Nephron (organoid): ENCODE measurements around the gene ZNF776.
A peak's percentile ranks its signal among the peaks of the same experiment; 100 is the strongest.

Experiments
- H3K27ac Mint-ChIP-seq, 3 experiments: 2 replicates each; pipeline ENCODE4 v1.8.0; 2020; ENCODE audit warnings: mixed read lengths in 3 of 3, mild to moderate bottlenecking in 2 of 3, moderate library complexity in 1 of 3
- H3K27me3 Mint-ChIP-seq: 2 replicates; pipeline ENCODE4 v1.8.0; 2021; ENCODE audit warnings: low read depth, mild to moderate bottlenecking, moderate library complexity, mixed read lengths
- H3K36me3 Mint-ChIP-seq: 2 replicates; pipeline ENCODE4 v1.8.0; 2020; ENCODE audit warnings: low read depth, mixed read lengths
- H3K4me1 Mint-ChIP-seq: 2 replicates; pipeline ENCODE4 v1.8.0; 2020; ENCODE audit warnings: mixed read lengths
- H3K4me3 Mint-ChIP-seq, 3 experiments: 2 replicates each; pipeline ENCODE4 v1.8.0; 2020; ENCODE audit warnings: mild to moderate bottlenecking in 3 of 3, mixed read lengths in 3 of 3, moderate library complexity in 2 of 3
- H3K9me3 Mint-ChIP-seq: 2 replicates; pipeline ENCODE4 v1.8.0; 2020; ENCODE audit warnings: mixed read lengths
- CTCF ChIP-seq, 3 experiments: fragments of 200-600 bp; sonication (generic); IDR thresholded peaks; one replicate each; pipeline ENCODE4 v1.5.0; 2021; ENCODE audit warnings: antibody characterized with exemption in 3 of 3; ENCODE audit not compliant: unreplicated experiment in 3 of 3

ZNF776 gene

GRCh38 chr19:57747472-57747807, 825 bp downstream of the ZNF776 start:
- Mint-ChIP-seq H3K4me3 (peak overlapping the region; percentile 85 to 93 (median 91)), H3K4me1 (peaks cover 15% of the 10 kb centered on the region), H3K27ac (peak overlapping the region; percentile 90 to 97 (median 96)), H3K9me3 (peaks cover 59% of the 10 kb centered on the region), H3K27me3 (peaks cover 5% of the 10 kb centered on the region), H3K36me3 (peaks cover 61% of the 10 kb centered on the region)
- TF ChIP-seq CTCF (IDR thresholded peaks at IDR 0.05; ENCODE audit: unreplicated experiment in 3 of 3): no peak

GRCh38 chr19:57748029-57748428, 1.4 kb downstream of the ZNF776 start:
- H3K4me3 Mint-ChIP-seq: peak overlapping the region; percentile 85 to 93 (median 91)
- H3K4me1 Mint-ChIP-seq: peaks cover 15% of the 10 kb centered on the region
- TF ChIP-seq CTCF (IDR thresholded peaks at IDR 0.05; ENCODE audit: unreplicated experiment in 3 of 3): no peak
- H3K9me3 Mint-ChIP-seq: peaks cover 65% of the 10 kb centered on the region
- no peak overlapping the region for H3K27ac Mint-ChIP-seq
- peaks cover 5% of the 10 kb centered on the region for H3K27me3 Mint-ChIP-seq
- H3K36me3 Mint-ChIP-seq: peaks cover 67% of the 10 kb centered on the region

GRCh38 chr19:57754091-57754673, 7.6 kb downstream of the ZNF776 start:
- Mint-ChIP-seq H3K27me3 (peaks cover 5% of the 10 kb centered on the region), H3K36me3 (peaks cover 100% of the 10 kb centered on the region), H3K9me3 (peaks cover 90% of the 10 kb centered on the region), H3K27ac (no peak overlapping the region), H3K4me1 (no peaks in the 10 kb centered on the region), H3K4me3 (no peak overlapping the region)
- no peak for TF ChIP-seq CTCF (IDR thresholded peaks at IDR 0.05; ENCODE audit: unreplicated experiment in 3 of 3)

GRCh38 chr19:57755031-57755430, 8.4 kb downstream of the ZNF776 start:
- Mint-ChIP-seq H3K27ac (no peak overlapping the region), H3K27me3 (peaks cover 5% of the 10 kb centered on the region), H3K4me1 (no peaks in the 10 kb centered on the region), H3K4me3 (no peak overlapping the region), H3K36me3 (peaks cover 100% of the 10 kb centered on the region), H3K9me3 (peaks cover 87% of the 10 kb centered on the region)
- TF ChIP-seq CTCF (IDR thresholded peaks at IDR 0.05; ENCODE audit: unreplicated experiment in 3 of 3): no peak

- Mint-ChIP-seq H3K36me3 (peaks cover 100% of the 10 kb centered on the region), H3K27me3 (no peaks in the 10 kb centered on the region), H3K4me3 (no peak overlapping the region), H3K4me1 (no peaks in the 10 kb centered on the region), H3K27ac (no peak overlapping the region), H3K9me3 (peaks cover 68% of the 10 kb centered on the region)
- TF ChIP-seq CTCF (IDR thresholded peaks at IDR 0.05; ENCODE audit: unreplicated experiment in 3 of 3): no peak
Observed at GRCh38 chr19:57757941-57758340, 11.3 kb downstream of the ZNF776 start.

GRCh38 chr19:57759096-57759495, 12.5 kb downstream of the ZNF776 start:
- no peak for TF ChIP-seq CTCF (IDR thresholded peaks at IDR 0.05; ENCODE audit: unreplicated experiment in 3 of 3)
- Mint-ChIP-seq H3K4me3 (no peak overlapping the region), H3K27ac (no peak overlapping the region), H3K9me3 (peaks cover 63% of the 10 kb centered on the region), H3K27me3 (no peaks in the 10 kb centered on the region), H3K4me1 (no peaks in the 10 kb centered on the region), H3K36me3 (peaks cover 100% of the 10 kb centered on the region)
